ENCODE measurements around the gene KDM3B.
A peak's percentile ranks its signal among the peaks of the same experiment; 100 is the strongest.

Gene KDM3B

GRCh38 chr5:138351056-138351455 lies 1.4 kb upstream of the KDM3B start:
- peaks cover 10% of the 10 kb centered on the region; the same call in 1 of the 2 replicates for H3F3A ChIP-seq (ENCODE audit: control insufficient read depth, insufficient read depth)
- H3K9me2 ChIP-seq (replicated peaks; ENCODE audit: control insufficient read depth, low read length): no peaks in the 10 kb centered on the region
- H4K20me1 ChIP-seq (ENCODE audit: control insufficient read depth, insufficient read depth, low read depth, low read length): peaks cover 13% of the 10 kb centered on the region
- peaks cover 35% of the 10 kb centered on the region for H3K79me2 ChIP-seq (ENCODE audit: control insufficient read depth, low read length)
- no peaks in the 10 kb centered on the region for H3K27me3 ChIP-seq (ENCODE audit: control insufficient read depth, low read length)
- H3K27ac ChIP-seq (ENCODE audit: low read depth, low read length): no peak overlapping the region
- no peak for TF ChIP-seq EZH2phosphoT487 (IDR thresholded peaks at IDR 0.05; ENCODE audit: borderline replicate concordance, low read length)
- TF ChIP-seq, protein P1, sequence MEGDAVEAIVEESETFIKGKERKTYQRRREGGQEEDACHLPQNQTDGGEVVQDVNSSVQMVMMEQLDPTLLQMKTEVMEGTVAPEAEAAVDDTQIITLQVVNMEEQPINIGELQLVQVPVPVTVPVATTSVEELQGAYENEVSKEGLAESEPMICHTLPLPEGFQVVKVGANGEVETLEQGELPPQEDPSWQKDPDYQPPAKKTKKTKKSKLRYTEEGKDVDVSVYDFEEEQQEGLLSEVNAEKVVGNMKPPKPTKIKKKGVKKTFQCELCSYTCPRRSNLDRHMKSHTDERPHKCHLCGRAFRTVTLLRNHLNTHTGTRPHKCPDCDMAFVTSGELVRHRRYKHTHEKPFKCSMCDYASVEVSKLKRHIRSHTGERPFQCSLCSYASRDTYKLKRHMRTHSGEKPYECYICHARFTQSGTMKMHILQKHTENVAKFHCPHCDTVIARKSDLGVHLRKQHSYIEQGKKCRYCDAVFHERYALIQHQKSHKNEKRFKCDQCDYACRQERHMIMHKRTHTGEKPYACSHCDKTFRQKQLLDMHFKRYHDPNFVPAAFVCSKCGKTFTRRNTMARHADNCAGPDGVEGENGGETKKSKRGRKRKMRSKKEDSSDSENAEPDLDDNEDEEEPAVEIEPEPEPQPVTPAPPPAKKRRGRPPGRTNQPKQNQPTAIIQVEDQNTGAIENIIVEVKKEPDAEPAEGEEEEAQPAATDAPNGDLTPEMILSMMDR (IDR thresholded peaks at IDR 0.05; ENCODE audit: low read depth, low read length, poor library complexity, severe bottlenecking): no peak
- H3K9me3 ChIP-seq (ENCODE audit: control insufficient read depth, insufficient read depth, low read length): peaks cover 6% of the 10 kb centered on the region; the same call in 1 of the 2 replicates
- H3K36me3 ChIP-seq (ENCODE audit: control insufficient read depth, low read length): peaks cover 77% of the 10 kb centered on the region
- no peak overlapping the region for H3K4me2 ChIP-seq (ENCODE audit: low read length)
- H3K4me3 ChIP-seq (ENCODE audit: low read length): no peak overlapping the region
- peaks cover 18% of the 10 kb centered on the region for H3K4me1 ChIP-seq (ENCODE audit: control insufficient read depth, low read length)

GRCh38 chr5:138351517-138351916 lies 968 bp upstream of the KDM3B start:
- Histone ChIP-seq H3K4me1 (ENCODE audit: control insufficient read depth, low read length) (peaks cover 18% of the 10 kb centered on the region), H4K20me1 (ENCODE audit: control insufficient read depth, insufficient read depth, low read depth, low read length) (peaks cover 13% of the 10 kb centered on the region), H3K9me3 (ENCODE audit: control insufficient read depth, insufficient read depth, low read length) (peaks cover 6% of the 10 kb centered on the region; the same call in 1 of the 2 replicates), H3K4me3 (ENCODE audit: low read length) (no peak overlapping the region), H3K4me2 (ENCODE audit: low read length) (no peak overlapping the region), H3K36me3 (ENCODE audit: control insufficient read depth, low read length) (peaks cover 78% of the 10 kb centered on the region), H3F3A (ENCODE audit: control insufficient read depth, insufficient read depth) (peaks cover 10% of the 10 kb centered on the region; the same call in 1 of the 2 replicates), H3K9me2 (replicated peaks; ENCODE audit: control insufficient read depth, low read length) (no peaks in the 10 kb centered on the region), H3K27me3 (ENCODE audit: control insufficient read depth, low read length) (no peaks in the 10 kb centered on the region), H3K79me2 (ENCODE audit: control insufficient read depth, low read length) (peaks cover 39% of the 10 kb centered on the region), H3K27ac (ENCODE audit: low read depth, low read length) (no peak overlapping the region)
- no peak for TF ChIP-seq EZH2phosphoT487 (IDR thresholded peaks at IDR 0.05; ENCODE audit: borderline replicate concordance, low read length)
- TF ChIP-seq, protein P1 (IDR thresholded peaks at IDR 0.05; ENCODE audit: low read depth, low read length, poor library complexity, severe bottlenecking): no peak

DNA sequence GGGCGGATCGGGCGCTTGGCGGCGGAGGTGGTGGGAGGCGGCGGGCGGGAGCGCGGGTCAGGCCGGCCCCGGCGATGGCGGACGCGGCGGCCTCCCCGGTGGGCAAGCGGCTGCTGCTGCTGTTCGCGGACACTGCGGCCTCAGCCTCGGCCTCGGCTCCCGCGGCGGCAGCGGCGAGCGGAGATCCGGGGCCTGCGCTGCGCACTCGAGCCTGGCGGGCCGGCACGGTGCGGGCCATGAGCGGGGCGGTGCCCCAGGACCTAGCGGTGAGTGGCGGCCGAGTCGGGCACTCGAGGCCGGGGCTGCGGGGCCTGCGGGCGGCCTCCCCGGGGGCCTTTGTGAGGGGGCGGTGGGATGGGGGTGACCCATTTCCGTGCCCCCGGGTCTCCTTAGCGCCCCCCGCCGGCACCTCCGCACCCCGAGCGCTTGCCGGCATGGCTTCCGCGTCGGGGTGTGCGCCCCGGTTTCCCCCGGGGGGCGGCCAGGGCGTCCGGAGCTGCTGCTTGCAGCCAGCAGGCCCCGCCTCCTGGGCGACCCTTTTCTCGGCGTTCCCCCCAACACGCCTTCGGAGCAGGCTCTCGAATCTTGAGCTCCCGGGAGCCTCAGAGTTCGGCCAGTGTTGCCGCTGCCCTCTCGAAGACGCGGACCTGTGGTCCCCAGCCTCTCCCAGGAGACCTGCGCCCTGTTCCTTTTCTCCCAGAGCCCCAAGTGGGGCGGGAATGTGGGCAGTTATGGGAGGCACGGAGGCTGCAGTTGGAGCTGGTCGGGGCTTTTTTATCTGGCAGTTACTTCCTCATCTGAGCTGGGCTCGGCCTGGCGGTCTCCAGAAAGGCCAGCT lies 456 bp downstream of the KDM3B start:
- H3K36me3 ChIP-seq (ENCODE audit: control insufficient read depth, low read length): peaks cover 63% of the 10 kb centered on the region
- H4K20me1 ChIP-seq (ENCODE audit: control insufficient read depth, insufficient read depth, low read depth, low read length): peaks cover 13% of the 10 kb centered on the region
- H3K79me2 ChIP-seq (ENCODE audit: control insufficient read depth, low read length): peaks cover 54% of the 10 kb centered on the region
- peaks cover 10% of the 10 kb centered on the region; the same call in 1 of the 2 replicates for H3F3A ChIP-seq (ENCODE audit: control insufficient read depth, insufficient read depth)
- H3K4me2 ChIP-seq (ENCODE audit: low read length): peak overlapping the region; percentile 83
- H3K27me3 ChIP-seq (ENCODE audit: control insufficient read depth, low read length): no peaks in the 10 kb centered on the region
- H3K4me1 ChIP-seq (ENCODE audit: control insufficient read depth, low read length): peaks cover 18% of the 10 kb centered on the region
- peak overlapping the region; percentile 84 for H3K27ac ChIP-seq (ENCODE audit: low read depth, low read length)
- TF ChIP-seq EZH2phosphoT487 (IDR thresholded peaks at IDR 0.05; ENCODE audit: borderline replicate concordance, low read length): no peak
- TF ChIP-seq, protein P1 (IDR thresholded peaks at IDR 0.05; ENCODE audit: low read depth, low read length, poor library complexity, severe bottlenecking): peak; percentile 57
- no peaks in the 10 kb centered on the region for H3K9me2 ChIP-seq (replicated peaks; ENCODE audit: control insufficient read depth, low read length)
- H3K9me3 ChIP-seq (ENCODE audit: control insufficient read depth, insufficient read depth, low read length): peaks cover 6% of the 10 kb centered on the region; the same call in 1 of the 2 replicates
- peak overlapping the region; percentile 98 for H3K4me3 ChIP-seq (ENCODE audit: low read length)
